OCI-LY7 (cell line): ENCODE measurements around the gene TMEM41B. TPM values are rescaled to one million over a fixed set of nuclear protein-coding genes. Genes with fewer than 3 reads are reported as not detected.
A peak's percentile ranks its signal among the peaks of the same experiment; 100 is the strongest.

Experiments
- BruUV-seq: library from RNA; stranded (reverse); fragments of 400-500 nt; replicated peaks from 2 replicates; lab custom pipeline; 2021; lab: Mats Ljungman, UMichigan
- CTCF ChIA-PET: fragments of 300-600 bp; sonication (Branson Sonifier 250); formaldehyde crosslinking; loops from one replicate; lab custom pipeline; 2022; ENCODE audit warnings: antibody characterized with exemption; ENCODE audit not compliant: unreplicated experiment; lab: Charles Lee
- POLR2A ChIA-PET: fragments of 300-600 bp; sonication (Branson Sonifier 250); formaldehyde crosslinking; loops from one replicate; lab custom pipeline; 2022; ENCODE audit warnings: antibody characterized with exemption; lab: Charles Lee
- DNase-seq: peaks from one replicate; pipeline ENCODE4 v3.0.0-alpha.2; 2015; ENCODE audit warnings: low spot score
- H2AFZ ChIP-seq: fragments of 200-600 bp; sonication (generic), shearing (Covaris generic); 2 replicates; pipeline ENCODE4 v1.6.1; 2014; ENCODE audit warnings: mild to moderate bottlenecking, antibody characterized with exemption, low read length, moderate library complexity
- H3K27ac ChIP-seq: fragments of 200-600 bp; sonication (generic); 2 replicates; pipeline ENCODE4 v1.5.1; 2014; ENCODE audit warnings: mixed run types, low read depth, mild to moderate bottlenecking, moderate library complexity, low read length, inconsistent platforms; ENCODE audit not compliant: poor library complexity, severe bottlenecking
- H3K36me3 ChIP-seq: fragments of 200-600 bp; sonication (generic); 2 replicates; pipeline ENCODE4 v1.6.1; 2014; ENCODE audit warnings: mild to moderate bottlenecking, antibody characterized with exemption, low read length, moderate library complexity, mixed read lengths; ENCODE audit not compliant: insufficient read depth
- H3K4me1 ChIP-seq: fragments of 200-600 bp; sonication (generic); 2 replicates; pipeline ENCODE4 v1.5.1; 2014; ENCODE audit warnings: mild to moderate bottlenecking, low read length; ENCODE audit not compliant: insufficient read depth, poor library complexity, severe bottlenecking
- H3K4me2 ChIP-seq: fragments of 200-600 bp; sonication (generic); 2 replicates; pipeline ENCODE4 v1.6.1; 2014; ENCODE audit warnings: mild to moderate bottlenecking, low read length
- H3K4me3 ChIP-seq: fragments of 200-600 bp; sonication (generic); 2 replicates; pipeline ENCODE4 v1.5.1; 2014; ENCODE audit warnings: mild to moderate bottlenecking, low read depth, low read length; ENCODE audit not compliant: poor library complexity, severe bottlenecking
- H3K79me2 ChIP-seq: fragments of 200-600 bp; sonication (generic); 2 replicates; pipeline ENCODE4 v1.6.1; 2016; ENCODE audit warnings: low read depth, mild to moderate bottlenecking, low read length, moderate library complexity, mixed read lengths; ENCODE audit not compliant: insufficient read depth
- H3K9me2 ChIP-seq: fragments of 200-600 bp; sonication (generic); 2 replicates; pipeline ENCODE4 v1.6.1; 2016; ENCODE audit warnings: mild to moderate bottlenecking, low read length, mixed read lengths; ENCODE audit not compliant: insufficient read depth
- H3K9me3 ChIP-seq: fragments of 200-600 bp; sonication (generic); 2 replicates; pipeline ENCODE4 v1.6.1; 2014; ENCODE audit warnings: mild to moderate bottlenecking, mixed run types, low read length, mixed read lengths
- H4K20me1 ChIP-seq: fragments of 200-600 bp; sonication (generic); 2 replicates; pipeline ENCODE4 v1.6.1; 2014; ENCODE audit warnings: mild to moderate bottlenecking, antibody characterized with exemption, low read length, moderate library complexity, mixed read lengths; ENCODE audit not compliant: insufficient read depth
- CTCF ChIP-seq: fragments of 200-600 bp; sonication (generic); conservative IDR thresholded peaks from 2 replicates; pipeline ENCODE4 v1.5.1; 2014; ENCODE audit warnings: mild to moderate bottlenecking, antibody characterized with exemption, low read length, moderate library complexity, mixed read lengths
- EZH2phosphoT487 ChIP-seq: fragments of 200-600 bp; sonication (generic); IDR thresholded peaks from 2 replicates; pipeline ENCODE4 v1.6.1; 2018; ENCODE audit warnings: low read depth, borderline replicate concordance, mild to moderate bottlenecking, mixed run types, antibody characterized with exemption, low read length, moderate library complexity, mixed read lengths
- intact Hi-C: fragments of 100-400 bp; cut with micrococcal nuclease; formaldehyde crosslinking; loops from one replicate; pipeline ENCODE4 v1.10.0; 2022; ENCODE audit not compliant: unreplicated experiment
- total RNA-seq, 2 experiments: library from RNA; depleted of rRNA in 1 of 2; stranded (reverse); fragments of >200 nt in 1 of 2; shearing (Covaris generic) in 1 of 2; gene quantifications; 2 replicates each; pipeline ENCODE4 v1.2.3, GENCODE V29; 2014 to 2022

The TMEM41B gene
- total RNA-seq, 2 experiments from 2014 or later = 44.3 to 46.9 TPM

DNA sequence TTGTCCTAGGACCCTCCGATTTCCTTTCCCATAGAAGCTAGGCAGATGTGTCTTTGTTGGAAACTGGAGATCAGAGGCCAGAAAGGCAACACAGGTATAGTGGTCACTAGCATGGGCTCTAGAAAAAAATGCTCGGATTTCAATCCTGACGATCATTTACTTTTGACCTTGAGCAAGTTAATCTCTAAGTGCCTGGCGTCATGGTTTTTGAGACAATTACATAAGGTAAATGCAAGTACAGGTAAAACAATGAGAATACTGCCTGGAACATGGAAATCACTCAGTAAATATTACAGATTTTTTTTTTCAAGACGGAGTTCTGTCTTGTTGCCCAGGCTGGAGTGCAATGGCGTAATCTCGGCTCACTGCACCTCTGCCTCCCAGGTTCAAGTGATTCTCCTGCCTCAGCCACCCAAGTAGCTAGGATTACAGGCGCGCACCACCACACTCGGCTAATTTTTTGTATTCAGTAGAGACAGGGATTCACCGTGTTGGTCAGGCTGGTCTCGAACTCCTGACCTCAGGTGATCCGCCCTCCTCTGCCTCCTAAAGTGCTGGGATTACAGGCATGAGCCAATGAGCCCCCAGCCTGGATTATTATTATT, 48.2 kb downstream of the TMEM41B start:
- no peak overlapping the region for H3K4me3 ChIP-seq
- H3K4me1 ChIP-seq = peaks cover 9% of the 10 kb centered on the region
- DNase-seq = no peak
- TF ChIP-seq EZH2phosphoT487 (no peak), CTCF (no peak)
- no peaks in the 10 kb centered on the region for H3K9me2 ChIP-seq
- no peaks in the 10 kb centered on the region for H3K36me3 ChIP-seq
- CTCF ChIA-PET = no interaction called here
- no peaks in the 10 kb centered on the region for H4K20me1 ChIP-seq
- no peak overlapping the region for H2AFZ ChIP-seq
- POLR2A ChIA-PET = interaction anchor here (0.6 to 1.2 kb wide), 3 partner anchors 15 to 436 kb away, joined by 3 to 4 read pairs (median 3); no protein-coding TSS in a partner anchor
- H3K27ac ChIP-seq = no peak overlapping the region
- no peaks in the 10 kb centered on the region for H3K9me3 ChIP-seq
- BruUV-seq = no TSS peak
- H3K4me2 ChIP-seq = no peak overlapping the region
- no peaks in the 10 kb centered on the region for H3K79me2 ChIP-seq
- intact Hi-C loops = no loop called here

DNA sequence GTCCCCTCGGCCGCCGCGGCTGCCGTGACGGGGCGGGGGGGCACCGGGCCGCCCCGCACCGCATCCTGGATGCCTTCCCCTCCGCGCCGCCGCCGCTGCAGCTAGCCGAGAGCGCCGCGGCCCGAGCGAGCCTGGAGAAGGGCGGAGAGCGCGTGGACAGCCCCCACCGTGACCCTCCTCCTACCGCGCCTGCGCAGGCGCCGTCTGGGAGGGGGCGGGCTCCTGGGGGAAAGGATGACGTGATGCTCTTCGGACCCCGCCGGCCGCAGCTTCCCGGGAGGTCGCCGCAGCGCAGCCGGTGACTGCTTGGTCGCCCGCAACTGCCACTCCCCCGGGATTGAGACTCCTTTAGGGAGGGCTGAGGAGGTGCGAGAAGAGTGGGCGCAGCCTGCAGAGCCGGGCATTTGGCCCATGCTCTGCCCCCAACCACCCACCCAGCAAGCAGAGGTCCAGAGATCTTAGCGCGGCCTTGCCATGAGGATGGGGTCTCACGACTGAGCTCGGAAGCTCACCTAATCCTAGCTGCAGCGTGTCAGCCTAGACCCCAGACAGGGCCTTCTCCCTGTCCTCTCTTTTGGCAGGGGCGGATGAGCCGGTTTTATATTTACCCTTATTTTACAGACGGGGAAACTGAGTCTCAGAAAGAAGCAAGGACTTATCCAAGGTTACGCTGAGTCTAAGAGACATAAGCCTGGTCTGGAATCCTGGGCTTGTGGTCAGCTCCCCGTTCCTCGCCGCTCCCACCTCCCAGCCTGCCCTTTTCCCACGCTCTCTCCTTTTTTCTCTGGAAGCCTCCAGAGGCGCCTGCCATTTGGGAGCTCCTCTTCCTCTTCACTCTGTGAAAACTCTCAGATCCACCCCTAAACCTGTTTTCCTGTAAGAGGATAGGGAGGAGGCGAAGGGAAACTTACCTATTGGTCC, 48.9 kb downstream of the TMEM41B start, which contains the start of gene DENND5A:
DENND5A (minus strand) TSS at position 140 of the 921 bp plus-strand sequence. CDS start 281 bp downstream, outside the sequence.
- peak within 1 kb of the TSS; percentile 61 for H3K4me2 ChIP-seq
- no peaks in the 10 kb centered on the region for H3K9me3 ChIP-seq
- TF ChIP-seq CTCF (no peak), EZH2phosphoT487 (no peak)
- ChIA-PET CTCF (no interaction called here), POLR2A (interaction anchor here (0.6 to 1.2 kb wide), 3 partner anchors 15 to 437 kb away, joined by 3 to 4 read pairs (median 3); no protein-coding TSS in a partner anchor)
- no TSS peak for BruUV-seq
- peak within 1 kb of the TSS; percentile 66 for H3K4me3 ChIP-seq
- peak within 1 kb of the TSS; percentile 35; the same call in 1 of the 2 replicates for H2AFZ ChIP-seq
- H3K9me2 ChIP-seq = no peaks in the 10 kb centered on the region
- no peaks in the 10 kb centered on the region for H3K36me3 ChIP-seq
- H3K27ac ChIP-seq = no peak within 1 kb of the TSS
- DNase-seq = peak; percentile 34
- peaks cover 16% of the 10 kb centered on the region for H3K4me1 ChIP-seq
- H3K79me2 ChIP-seq = no peaks in the 10 kb centered on the region
- no peaks in the 10 kb centered on the region for H4K20me1 ChIP-seq
- intact Hi-C loops = no loop called here
